ENCODE results near the gene PLCE1.
"Not testable (repeated sequence)": the region's sequence is repeated elsewhere in the genome, so short reads cannot be mapped to it uniquely, and the experiment has no call there.

Gene PLCE1

DNA sequence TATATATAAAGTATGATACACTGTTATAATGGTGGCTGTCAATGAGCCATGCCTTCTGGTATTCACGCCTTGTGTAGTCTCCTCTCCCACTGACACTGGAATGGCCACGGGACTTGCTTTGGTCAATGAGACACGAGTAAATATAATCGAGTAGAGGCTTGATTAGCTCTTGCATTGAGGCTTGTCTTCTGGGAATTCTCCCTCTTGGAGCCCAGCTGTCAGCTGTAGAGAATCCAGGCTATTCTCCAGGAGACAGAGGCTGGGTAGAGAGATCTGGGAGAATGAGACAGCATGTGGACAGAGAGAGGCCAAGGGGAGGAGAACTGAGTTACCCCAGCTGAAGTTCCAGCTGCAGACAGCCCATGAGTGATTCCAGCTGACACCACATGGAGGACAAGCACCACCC lies 25.2 kb upstream of the PLCE1 start:
- TF ChIP-seq, protein P1, sequence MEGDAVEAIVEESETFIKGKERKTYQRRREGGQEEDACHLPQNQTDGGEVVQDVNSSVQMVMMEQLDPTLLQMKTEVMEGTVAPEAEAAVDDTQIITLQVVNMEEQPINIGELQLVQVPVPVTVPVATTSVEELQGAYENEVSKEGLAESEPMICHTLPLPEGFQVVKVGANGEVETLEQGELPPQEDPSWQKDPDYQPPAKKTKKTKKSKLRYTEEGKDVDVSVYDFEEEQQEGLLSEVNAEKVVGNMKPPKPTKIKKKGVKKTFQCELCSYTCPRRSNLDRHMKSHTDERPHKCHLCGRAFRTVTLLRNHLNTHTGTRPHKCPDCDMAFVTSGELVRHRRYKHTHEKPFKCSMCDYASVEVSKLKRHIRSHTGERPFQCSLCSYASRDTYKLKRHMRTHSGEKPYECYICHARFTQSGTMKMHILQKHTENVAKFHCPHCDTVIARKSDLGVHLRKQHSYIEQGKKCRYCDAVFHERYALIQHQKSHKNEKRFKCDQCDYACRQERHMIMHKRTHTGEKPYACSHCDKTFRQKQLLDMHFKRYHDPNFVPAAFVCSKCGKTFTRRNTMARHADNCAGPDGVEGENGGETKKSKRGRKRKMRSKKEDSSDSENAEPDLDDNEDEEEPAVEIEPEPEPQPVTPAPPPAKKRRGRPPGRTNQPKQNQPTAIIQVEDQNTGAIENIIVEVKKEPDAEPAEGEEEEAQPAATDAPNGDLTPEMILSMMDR (IDR thresholded peaks at IDR 0.05; ENCODE audit: low read depth, low read length) = no peak

DNA sequence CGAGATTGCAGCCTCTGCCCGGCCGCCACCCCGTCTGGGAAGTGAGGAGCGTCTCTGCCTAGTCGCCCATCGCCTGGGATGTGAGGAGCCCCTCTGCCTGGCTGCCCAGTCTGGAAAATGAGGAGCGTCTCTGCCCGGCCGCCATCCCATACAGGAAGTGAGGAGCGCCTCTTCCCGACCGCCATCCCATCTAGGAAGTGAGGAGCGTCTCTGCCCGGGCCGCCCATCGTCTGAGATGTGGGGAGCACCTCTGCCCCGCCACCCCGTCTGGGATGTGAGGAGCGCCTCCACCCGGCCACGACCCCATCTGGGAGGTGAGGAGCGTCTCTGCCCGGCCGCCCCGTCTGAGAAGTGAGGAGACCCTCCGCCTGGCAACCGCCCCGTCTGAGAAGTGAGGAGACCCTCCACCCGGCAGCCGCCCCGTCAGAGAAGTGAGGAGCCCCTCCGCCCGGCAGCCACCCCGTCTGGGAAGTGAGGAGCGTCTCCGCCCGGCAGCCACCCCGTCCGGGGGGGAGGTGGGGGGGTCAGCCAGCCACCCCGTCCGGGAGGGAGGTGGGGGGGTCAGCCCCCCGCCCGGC lies 23.2 kb upstream of the PLCE1 start:
- H3K27me3 ChIP-seq; H3K9me3 ChIP-seq; H3K4me3 ChIP-seq (ENCODE audit: low read depth, low read length); H3K36me3 ChIP-seq; H3K4me1 ChIP-seq; DNase-seq: not testable (repeated sequence)

More for the DNA sequence above, 25.2 kb upstream of the PLCE1 start:
- no peaks in the 10 kb centered on the region for H3K9me3 ChIP-seq
- no peak for DNase-seq
- no peaks in the 10 kb centered on the region for H3K27me3 ChIP-seq
- H3K4me3 ChIP-seq (ENCODE audit: low read depth, low read length) = no peak overlapping the region
- H3K36me3 ChIP-seq = no peaks in the 10 kb centered on the region
- no peaks in the 10 kb centered on the region for H3K4me1 ChIP-seq

DNA sequence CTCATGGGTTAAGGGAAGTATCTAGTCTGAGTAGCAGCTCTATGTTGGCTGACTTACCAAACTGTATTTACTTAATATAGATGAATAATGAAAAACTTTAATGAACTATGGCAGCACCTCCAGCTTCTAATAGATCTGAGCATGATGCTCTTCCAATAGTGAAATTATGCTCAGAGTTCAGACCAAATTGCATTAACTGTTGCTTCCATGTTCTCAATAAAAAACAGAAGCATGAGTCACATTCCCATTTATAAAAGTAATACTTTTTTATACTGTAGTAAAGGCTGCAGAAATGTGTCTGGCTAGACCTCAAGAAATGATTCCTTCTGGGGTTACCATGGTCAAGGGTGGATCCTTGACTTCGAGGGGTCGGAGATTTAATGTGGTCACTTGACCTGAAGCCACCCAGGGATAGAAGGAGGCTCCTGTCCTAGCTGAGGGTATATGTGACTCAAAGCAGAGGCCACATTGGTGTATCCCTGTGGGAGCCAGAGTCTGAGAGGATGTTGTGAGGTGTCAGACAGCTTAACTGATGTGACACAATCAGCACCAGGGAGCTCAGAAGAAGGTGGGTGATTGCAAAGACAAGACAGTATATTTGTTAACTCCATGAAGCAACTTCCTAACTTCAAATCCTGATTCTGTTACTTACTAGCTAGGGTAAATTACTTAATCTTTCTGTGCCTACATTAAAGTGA lies 19.8 kb upstream of the PLCE1 start:
- TF ChIP-seq, protein P1 (IDR thresholded peaks at IDR 0.05; ENCODE audit: low read depth, low read length) = no peak
- no peaks in the 10 kb centered on the region for H3K9me3 ChIP-seq
- no peaks in the 10 kb centered on the region for H3K4me1 ChIP-seq
- no peak for DNase-seq
- no peaks in the 10 kb centered on the region for H3K27me3 ChIP-seq
- H3K36me3 ChIP-seq = no peaks in the 10 kb centered on the region
- H3K4me3 ChIP-seq (ENCODE audit: low read depth, low read length) = no peak overlapping the region

DNA sequence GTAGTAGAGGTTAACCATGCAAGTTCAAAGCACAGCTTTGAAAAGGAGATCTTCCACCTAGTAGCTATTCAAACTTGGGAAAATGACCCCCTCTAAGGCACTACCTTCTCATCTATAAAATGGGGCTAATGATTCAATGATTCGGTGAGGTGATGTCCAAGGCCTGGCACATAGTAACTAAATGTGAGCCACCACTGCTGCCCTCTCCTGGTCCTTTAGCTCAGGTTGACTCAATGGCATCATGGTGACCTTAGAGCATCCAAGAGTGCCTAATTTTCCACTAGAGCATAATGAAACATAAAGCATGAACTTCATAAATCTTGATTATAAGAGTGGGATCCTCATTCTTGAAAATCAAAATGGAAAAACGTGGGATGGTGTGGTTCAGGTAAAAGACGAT lies 16.3 kb upstream of the PLCE1 start:
- no peak for DNase-seq
- H3K27me3 ChIP-seq = no peaks in the 10 kb centered on the region
- TF ChIP-seq, protein P1 (IDR thresholded peaks at IDR 0.05; ENCODE audit: low read depth, low read length) = no peak; the same call in 1 of the 2 replicates
- no peaks in the 10 kb centered on the region for H3K36me3 ChIP-seq
- H3K9me3 ChIP-seq = no peaks in the 10 kb centered on the region
- no peaks in the 10 kb centered on the region for H3K4me1 ChIP-seq
- H3K4me3 ChIP-seq (ENCODE audit: low read depth, low read length) = no peak overlapping the region

DNA sequence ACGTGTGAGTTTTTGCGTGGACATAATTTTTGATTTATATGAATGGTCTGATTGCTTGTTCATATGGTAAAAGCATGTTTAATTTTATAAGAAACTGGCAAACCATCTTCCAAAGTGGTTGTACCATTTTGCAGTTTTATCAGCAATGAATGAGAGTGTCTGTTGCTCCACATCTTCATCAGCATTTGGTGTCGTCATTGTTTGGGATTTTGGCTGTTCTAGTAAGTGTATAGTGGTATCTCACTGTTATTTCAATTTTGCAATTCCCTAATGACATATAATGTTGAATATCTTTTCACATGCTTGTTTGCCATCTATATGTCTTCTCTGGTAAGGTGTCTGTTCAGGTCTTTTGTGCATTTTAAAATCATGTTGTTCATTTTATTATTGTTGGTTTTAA lies 13.2 kb upstream of the PLCE1 start:
- TF ChIP-seq, protein P1 (IDR thresholded peaks at IDR 0.05; ENCODE audit: low read depth, low read length) = no peak
- H3K4me3 ChIP-seq (ENCODE audit: low read depth, low read length) = no peak overlapping the region
- H3K4me1 ChIP-seq = no peaks in the 10 kb centered on the region
- no peaks in the 10 kb centered on the region for H3K27me3 ChIP-seq
- H3K9me3 ChIP-seq = no peaks in the 10 kb centered on the region
- H3K36me3 ChIP-seq = no peaks in the 10 kb centered on the region
- DNase-seq = no peak

DNA sequence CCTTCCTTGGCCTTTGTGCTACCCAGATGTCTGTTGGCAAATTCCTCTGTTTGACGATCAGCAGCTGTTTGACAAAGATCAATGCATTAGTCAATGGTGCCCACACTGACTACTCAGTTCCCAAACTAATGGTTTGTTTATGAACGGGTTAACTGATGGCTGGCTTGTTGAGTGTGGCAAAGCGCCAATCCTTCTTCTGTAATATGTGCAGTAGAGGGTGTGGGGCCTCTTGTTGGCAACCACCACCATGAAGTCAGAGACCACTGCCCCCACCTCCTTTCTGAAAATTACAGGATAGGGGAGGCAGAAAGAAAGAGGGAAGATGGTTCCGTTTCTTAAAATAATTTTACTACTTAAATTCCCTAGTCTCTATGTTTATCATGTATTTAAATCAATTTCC lies 2.6 kb upstream of the PLCE1 start:
- no peaks in the 10 kb centered on the region for H3K36me3 ChIP-seq
- TF ChIP-seq, protein P1 (IDR thresholded peaks at IDR 0.05; ENCODE audit: low read depth, low read length) = no peak
- no peaks in the 10 kb centered on the region for H3K9me3 ChIP-seq
- peaks cover 12% of the 10 kb centered on the region for H3K27me3 ChIP-seq
- DNase-seq = no peak
- H3K4me1 ChIP-seq = peaks cover 5% of the 10 kb centered on the region; the same call in 1 of the 2 replicates
- H3K4me3 ChIP-seq (ENCODE audit: low read depth, low read length) = no peak overlapping the region

All from BE2C (cell line).